OCI-LY3 (cell line): Measurements from ENCODE around the gene CALHM5.

Experiments used
- H2AFZ ChIP-seq: fragments of 200-600, 300-600 bp; shearing (Covaris generic); 2 replicates; pipeline ENCODE4 v1.6.0; 2014; ENCODE audit warnings: antibody characterized with exemption, low read depth, low read length
- H3K27ac ChIP-seq: fragments of 200-600, 300-600 bp; sonication (generic); 2 replicates; pipeline ENCODE4 v1.5.1; 2014; ENCODE audit warnings: mild to moderate bottlenecking, low read length, moderate library complexity, mixed read lengths
- H3K27me3 ChIP-seq: fragments of 200-600, 300-600 bp; sonication (generic); 2 replicates; pipeline ENCODE4 v1.6.1; 2014; ENCODE audit warnings: low read depth, low read length, mixed read lengths
- H3K36me3 ChIP-seq: fragments of 200-600, 300-600 bp; sonication (generic); replicated peaks from 2 replicates; pipeline ENCODE3; 2014; ENCODE audit warnings: low read depth, low read length, mixed read lengths
- H3K4me1 ChIP-seq: fragments of 300-600, 200-600 bp; sonication (generic); 2 replicates; pipeline ENCODE4 v1.6.1; 2014; ENCODE audit warnings: low read length, mixed read lengths
- H3K4me2 ChIP-seq: fragments of 200-600, 300-600 bp; sonication (generic); 2 replicates; pipeline ENCODE4 v1.6.1; 2014; ENCODE audit warnings: low read length, mixed read lengths
- H3K4me3 ChIP-seq: fragments of 300-600, 200-600 bp; sonication (generic); 2 replicates; pipeline ENCODE4 v1.5.1; 2014; ENCODE audit warnings: antibody characterized with exemption, mild to moderate bottlenecking, low read length, moderate library complexity
- H3K79me2 ChIP-seq: fragments of 300-600, 200-600 bp; shearing (Covaris generic); 2 replicates; pipeline ENCODE4 v1.6.1; 2014; ENCODE audit warnings: mild to moderate bottlenecking, low read length, mixed read lengths
- H3K9ac ChIP-seq: fragments of 300-600, 200-600 bp; shearing (Covaris generic); 2 replicates; pipeline ENCODE4 v1.6.0; 2014; ENCODE audit warnings: mild to moderate bottlenecking, low read length, moderate library complexity
- H3K9me3 ChIP-seq: fragments of 200-600, 300-600 bp; shearing (Covaris generic); 2 replicates; pipeline ENCODE4 v1.6.1; 2014; ENCODE audit warnings: low read length, mixed read lengths; ENCODE audit not compliant: insufficient read depth
- H4K20me1 ChIP-seq: fragments of 200-600, 300-600 bp; sonication (generic); 2 replicates; pipeline ENCODE4 v1.6.1; 2016; ENCODE audit warnings: low read length, mixed read lengths; ENCODE audit not compliant: insufficient read depth
- EZH2phosphoT487 ChIP-seq: fragments of 200-600 bp; shearing (Covaris generic); IDR thresholded peaks from 2 replicates; pipeline ENCODE4 v1.6.1; 2018; ENCODE audit warnings: antibody characterized with exemption, mixed run types, low read depth
- TF ChIP-seq, protein P1 (sequence below): fragments of 200-600, 300-600 bp; sonication (generic); IDR thresholded peaks from 2 replicates; pipeline ENCODE4 v1.5.1; 2014; ENCODE audit warnings: antibody characterized with exemption, low read length, low read depth

CALHM5 gene

DNA sequence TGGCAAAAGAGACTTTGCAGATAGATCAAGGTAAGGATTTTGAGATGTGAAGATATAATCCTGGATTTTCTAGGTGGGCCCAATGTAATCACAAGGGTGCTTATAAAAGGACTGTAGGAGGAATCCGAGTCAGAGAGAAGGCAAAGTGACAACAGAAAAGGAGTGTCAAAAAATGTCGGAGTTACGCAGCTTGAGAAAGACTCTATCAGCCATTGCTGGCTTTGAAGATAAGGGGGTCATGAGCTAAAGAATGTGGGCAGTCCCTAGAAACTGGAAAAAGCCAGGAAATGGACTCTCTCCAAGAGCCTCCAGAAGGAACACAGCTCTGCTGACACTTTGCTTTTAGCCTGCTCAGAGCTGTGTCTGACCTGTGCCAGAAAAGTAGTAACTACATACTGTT, 51.2 kb downstream of the CALHM5 start:
- no peak overlapping the region for H3K4me3 ChIP-seq
- H3K36me3 ChIP-seq, result no peaks in the 10 kb centered on the region
- no peaks in the 10 kb centered on the region for H4K20me1 ChIP-seq
- no peak overlapping the region for H3K27ac ChIP-seq
- H3K27me3 ChIP-seq, result no peaks in the 10 kb centered on the region; the same call in 1 of the 2 replicates
- H3K9me3 ChIP-seq, result no peaks in the 10 kb centered on the region
- H2AFZ ChIP-seq, result no peak overlapping the region
- H3K9ac ChIP-seq, result no peak overlapping the region
- no peaks in the 10 kb centered on the region for H3K4me1 ChIP-seq
- TF ChIP-seq EZH2phosphoT487, result no peak
- TF ChIP-seq, protein P1, sequence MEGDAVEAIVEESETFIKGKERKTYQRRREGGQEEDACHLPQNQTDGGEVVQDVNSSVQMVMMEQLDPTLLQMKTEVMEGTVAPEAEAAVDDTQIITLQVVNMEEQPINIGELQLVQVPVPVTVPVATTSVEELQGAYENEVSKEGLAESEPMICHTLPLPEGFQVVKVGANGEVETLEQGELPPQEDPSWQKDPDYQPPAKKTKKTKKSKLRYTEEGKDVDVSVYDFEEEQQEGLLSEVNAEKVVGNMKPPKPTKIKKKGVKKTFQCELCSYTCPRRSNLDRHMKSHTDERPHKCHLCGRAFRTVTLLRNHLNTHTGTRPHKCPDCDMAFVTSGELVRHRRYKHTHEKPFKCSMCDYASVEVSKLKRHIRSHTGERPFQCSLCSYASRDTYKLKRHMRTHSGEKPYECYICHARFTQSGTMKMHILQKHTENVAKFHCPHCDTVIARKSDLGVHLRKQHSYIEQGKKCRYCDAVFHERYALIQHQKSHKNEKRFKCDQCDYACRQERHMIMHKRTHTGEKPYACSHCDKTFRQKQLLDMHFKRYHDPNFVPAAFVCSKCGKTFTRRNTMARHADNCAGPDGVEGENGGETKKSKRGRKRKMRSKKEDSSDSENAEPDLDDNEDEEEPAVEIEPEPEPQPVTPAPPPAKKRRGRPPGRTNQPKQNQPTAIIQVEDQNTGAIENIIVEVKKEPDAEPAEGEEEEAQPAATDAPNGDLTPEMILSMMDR, result no peak
- no peaks in the 10 kb centered on the region for H3K79me2 ChIP-seq
- no peak overlapping the region for H3K4me2 ChIP-seq

DNA sequence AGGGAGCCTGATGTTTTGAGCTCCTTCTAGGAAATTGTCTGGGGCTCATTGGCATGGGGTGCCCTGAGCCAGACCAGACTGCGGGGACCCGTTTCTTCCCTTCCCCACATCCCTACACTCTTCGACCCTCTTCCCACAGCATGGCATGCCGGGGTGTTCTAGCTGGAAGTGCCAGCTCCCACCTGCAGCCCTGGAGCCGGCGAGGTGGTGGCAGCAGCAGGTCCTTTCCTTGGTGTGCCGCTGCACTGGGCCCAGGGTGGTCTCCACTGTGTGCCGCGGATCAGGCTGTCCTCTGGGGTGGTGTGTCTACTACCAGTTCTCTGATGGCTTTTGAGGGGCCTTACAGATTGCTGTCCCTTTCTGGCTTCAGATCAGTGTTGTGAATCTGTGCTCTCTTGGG, 52.4 kb downstream of the CALHM5 start:
- Histone ChIP-seq H3K79me2 (no peaks in the 10 kb centered on the region), H3K36me3 (no peaks in the 10 kb centered on the region), H2AFZ (no peak overlapping the region), H3K9me3 (no peaks in the 10 kb centered on the region), H3K4me1 (peaks cover 2% of the 10 kb centered on the region), H4K20me1 (no peaks in the 10 kb centered on the region), H3K9ac (no peak overlapping the region), H3K27me3 (no peaks in the 10 kb centered on the region; the same call in 1 of the 2 replicates), H3K27ac (no peak overlapping the region), H3K4me2 (no peak overlapping the region), H3K4me3 (no peak overlapping the region)
- no peak for TF ChIP-seq EZH2phosphoT487
- TF ChIP-seq, protein P1, result no peak

DNA sequence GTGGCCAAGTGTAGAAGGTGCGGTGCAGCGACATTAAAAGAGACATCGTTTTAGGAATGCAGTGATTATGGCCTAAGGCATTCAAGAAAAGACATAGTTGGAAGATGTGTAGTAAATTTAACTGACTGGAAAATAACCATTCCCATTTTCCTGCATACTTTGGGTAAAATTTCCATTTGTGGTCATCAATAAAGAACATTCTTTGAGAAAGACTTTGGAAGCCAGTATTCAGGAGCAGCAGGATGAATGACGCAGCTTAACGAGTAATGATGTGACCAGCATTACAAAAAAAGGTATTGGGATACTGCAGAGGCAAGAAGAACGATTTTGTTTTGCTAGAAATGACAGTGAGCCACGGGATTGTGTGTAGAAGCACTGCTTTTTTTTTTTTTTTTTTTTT, 52.9 kb downstream of the CALHM5 start:
- H3K27me3 ChIP-seq, result no peaks in the 10 kb centered on the region
- no peak overlapping the region for H2AFZ ChIP-seq
- H3K79me2 ChIP-seq, result no peaks in the 10 kb centered on the region
- H3K4me2 ChIP-seq, result no peak overlapping the region
- no peak overlapping the region for H3K4me3 ChIP-seq
- H3K9me3 ChIP-seq, result no peaks in the 10 kb centered on the region
- no peak overlapping the region for H3K9ac ChIP-seq
- no peaks in the 10 kb centered on the region for H3K36me3 ChIP-seq
- no peak overlapping the region for H3K27ac ChIP-seq
- H3K4me1 ChIP-seq, result peaks cover 7% of the 10 kb centered on the region
- no peaks in the 10 kb centered on the region for H4K20me1 ChIP-seq
- no peak for TF ChIP-seq EZH2phosphoT487

DNA sequence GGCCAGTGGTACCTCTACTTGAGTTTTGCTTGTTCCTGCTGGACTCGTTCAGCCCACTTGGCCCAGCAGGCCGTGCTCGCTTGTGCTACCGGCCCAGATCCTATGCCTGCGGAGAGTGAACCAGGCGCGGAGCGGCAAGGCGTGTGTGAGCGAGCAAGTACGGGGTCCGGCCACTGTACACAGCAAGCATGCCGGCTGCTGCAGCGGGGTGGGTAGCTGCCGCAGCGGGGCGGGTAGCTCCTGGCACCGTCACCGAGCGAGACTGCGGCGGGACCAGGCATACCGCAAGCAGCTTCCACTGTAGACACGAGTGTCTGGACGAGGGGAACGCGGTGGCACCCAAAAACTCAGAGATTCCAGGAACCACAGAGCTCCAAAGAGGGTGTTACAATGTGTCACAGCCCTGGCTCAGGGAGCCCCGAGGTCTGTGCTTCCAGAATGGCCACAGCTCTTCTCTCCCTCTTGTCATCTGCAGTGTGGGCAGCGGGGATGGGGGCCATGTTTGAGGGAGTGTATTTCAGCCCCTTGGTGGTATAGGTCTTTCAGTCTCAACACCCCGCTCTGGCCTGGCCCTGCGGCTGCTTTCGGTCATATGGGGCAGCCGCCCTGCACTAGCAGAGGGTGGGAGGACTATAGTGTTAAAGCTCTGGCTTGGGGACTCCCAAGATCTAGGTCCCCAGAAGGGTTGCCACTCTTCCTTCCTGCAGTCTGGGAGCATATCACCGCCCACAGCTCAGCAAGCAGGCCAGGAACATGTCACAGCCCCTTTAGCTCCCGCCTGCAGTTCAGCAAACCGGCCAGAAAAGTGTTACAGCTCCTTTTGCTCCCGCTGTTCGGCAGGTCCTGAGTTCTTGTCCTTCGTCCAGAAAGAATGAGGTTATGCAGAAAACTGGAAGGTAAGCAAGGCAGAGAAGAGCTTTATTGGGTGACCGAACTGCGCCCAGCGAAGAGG, 53.8 kb downstream of the CALHM5 start:
- Histone ChIP-seq H3K4me2 (no peak overlapping the region), H3K27ac (no peak overlapping the region), H3K9ac (no peak overlapping the region), H3K4me1 (peaks cover 15% of the 10 kb centered on the region), H3K9me3 (no peaks in the 10 kb centered on the region), H2AFZ (no peak overlapping the region), H3K36me3 (no peaks in the 10 kb centered on the region), H3K4me3 (no peak overlapping the region), H3K79me2 (peaks cover 3% of the 10 kb centered on the region), H4K20me1 (no peaks in the 10 kb centered on the region), H3K27me3 (no peaks in the 10 kb centered on the region)
- no peak for TF ChIP-seq EZH2phosphoT487
- TF ChIP-seq, protein P1, result no peak
